WERI-Rb-1 (cell line): ENCODE data around the gene PTK7.

Source experiments
- DNase-seq: peaks from one replicate; pipeline ENCODE4 v3.0.0-alpha.2; 2020
- H3K27ac ChIP-seq: fragments of 250-450 bp; sonication (Bioruptor Pico); 2 replicates; pipeline ENCODE4 v1.5.1; 2020; ENCODE audit warnings: mild to moderate bottlenecking, moderate library complexity
- H3K27me3 ChIP-seq: fragments of 250-450 bp; sonication (Bioruptor Pico); 2 replicates; pipeline ENCODE4 v1.5.1; 2021; ENCODE audit warnings: mild to moderate bottlenecking, low read depth, moderate library complexity; ENCODE audit not compliant: insufficient read depth, severe bottlenecking
- H3K36me3 ChIP-seq: fragments of 250-450 bp; sonication (Bioruptor Pico); 2 replicates; pipeline ENCODE4 v1.5.1; 2020; ENCODE audit warnings: mild to moderate bottlenecking, moderate library complexity
- H3K4me3 ChIP-seq: 2 replicates; pipeline ENCODE4 v1.5.1; 2011; ENCODE audit warnings: low read depth, mild to moderate bottlenecking, control low read depth, low read length
- H3K9me3 ChIP-seq: fragments of 250-450 bp; sonication (Bioruptor Pico); 2 replicates; pipeline ENCODE4 v1.5.1; 2021; ENCODE audit warnings: mild to moderate bottlenecking, moderate library complexity; ENCODE audit not compliant: severe bottlenecking
- CTCF ChIP-seq: IDR thresholded peaks from 2 replicates; pipeline ENCODE4 v1.5.1; 2011; ENCODE audit warnings: low read depth, mild to moderate bottlenecking, control low read depth, inconsistent platforms, low read length

The PTK7 gene

GRCh38 chr6:43204271-43205105 is 128.4 kb downstream of the PTK7 start:
- Histone ChIP-seq H3K9me3 (no peaks in the 10 kb centered on the region), H3K4me3 (no peak overlapping the region), H3K27me3 (no peaks in the 10 kb centered on the region), H3K27ac (no peak overlapping the region), H3K36me3 (peaks cover 29% of the 10 kb centered on the region)
- no peak for DNase-seq
- no peak for TF ChIP-seq CTCF

GRCh38 chr6:43205849-43206248 is 129.7 kb downstream of the PTK7 start:
- Histone ChIP-seq H3K36me3 (peaks cover 23% of the 10 kb centered on the region), H3K27ac (no peak overlapping the region), H3K27me3 (no peaks in the 10 kb centered on the region), H3K4me3 (no peak overlapping the region), H3K9me3 (no peaks in the 10 kb centered on the region)
- no peak for DNase-seq
- no peak for TF ChIP-seq CTCF

GRCh38 chr6:43207286-43207685 is 131.2 kb downstream of the PTK7 start:
- DNase-seq = no peak
- no peak overlapping the region for H3K4me3 ChIP-seq
- H3K36me3 ChIP-seq = peaks cover 20% of the 10 kb centered on the region
- H3K27ac ChIP-seq = no peak overlapping the region
- H3K27me3 ChIP-seq = no peaks in the 10 kb centered on the region
- no peaks in the 10 kb centered on the region for H3K9me3 ChIP-seq
- TF ChIP-seq CTCF = no peak
